Glomerular visceral epithelial cell (primary cell): ENCODE measurements around the gene B4GALNT4.
"Not testable (repeated sequence)": the region's sequence is repeated elsewhere in the genome, so short reads cannot be mapped to it uniquely, and the experiment has no call there.

Source experiments
- DNase-seq: peaks from one replicate; pipeline ENCODE4 v3.0.0-alpha.2; 2016; ENCODE audit errors: extremely low spot score

B4GALNT4 gene

DNA sequence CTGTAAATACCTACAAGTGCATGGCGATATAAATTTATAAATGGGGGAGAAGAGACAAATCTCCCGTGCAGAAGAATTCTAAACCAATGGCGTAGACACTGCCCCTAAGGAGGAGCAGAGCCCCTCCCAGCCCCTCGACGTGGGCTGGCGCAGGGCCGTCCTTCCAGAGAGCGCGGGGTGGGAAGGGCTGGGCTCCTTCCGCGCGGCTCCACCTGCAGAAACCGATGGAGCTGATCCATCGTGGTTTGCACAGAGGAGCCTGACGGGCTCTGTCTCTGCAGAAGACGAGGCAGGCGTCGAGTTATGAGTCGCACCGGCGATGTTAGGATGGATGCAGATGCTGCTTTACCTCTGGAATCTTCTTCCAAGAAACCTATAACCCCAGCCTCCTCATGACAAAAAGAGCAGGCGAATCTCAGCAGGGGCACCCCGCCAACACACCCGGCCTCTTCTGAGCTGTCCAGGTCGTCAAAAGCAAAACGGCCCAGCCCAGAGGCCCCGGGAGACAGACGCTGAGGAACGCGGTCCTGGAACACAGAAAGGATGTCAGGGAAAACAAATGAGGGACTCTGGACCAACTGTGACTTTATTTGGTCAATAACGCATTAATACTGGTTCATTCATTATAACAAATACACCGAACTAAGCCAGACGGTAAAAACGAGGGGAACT is 11.0 kb upstream of the B4GALNT4 start:
- DNase-seq = no peak

DNA sequence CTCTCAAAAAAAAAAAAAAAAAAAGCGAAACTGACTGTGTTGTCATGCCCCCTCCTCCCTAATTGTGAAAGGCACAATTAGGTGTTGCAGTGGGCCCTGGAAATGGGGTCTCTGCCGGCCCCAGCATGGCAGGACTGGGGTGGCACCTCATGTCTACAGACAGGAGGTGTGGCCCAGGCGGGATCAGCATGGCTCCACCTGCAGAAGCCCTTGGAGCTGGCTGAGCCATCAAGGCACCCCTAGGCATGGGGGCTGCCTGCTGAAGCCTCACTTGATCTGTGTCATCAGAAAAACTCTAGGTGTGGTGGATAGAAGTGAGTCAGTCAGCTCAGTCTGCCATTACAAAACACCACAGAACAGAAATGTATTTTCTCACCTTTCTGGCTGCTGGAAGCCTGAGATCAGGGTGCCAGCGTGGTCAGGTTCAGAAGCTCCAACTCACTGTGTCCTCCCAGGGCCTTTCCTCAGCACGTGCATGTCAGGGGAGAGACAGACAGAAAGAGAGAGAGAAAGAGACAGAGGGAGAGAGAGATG is 10.1 kb upstream of the B4GALNT4 start:
- peak; percentile 37 for DNase-seq

DNA sequence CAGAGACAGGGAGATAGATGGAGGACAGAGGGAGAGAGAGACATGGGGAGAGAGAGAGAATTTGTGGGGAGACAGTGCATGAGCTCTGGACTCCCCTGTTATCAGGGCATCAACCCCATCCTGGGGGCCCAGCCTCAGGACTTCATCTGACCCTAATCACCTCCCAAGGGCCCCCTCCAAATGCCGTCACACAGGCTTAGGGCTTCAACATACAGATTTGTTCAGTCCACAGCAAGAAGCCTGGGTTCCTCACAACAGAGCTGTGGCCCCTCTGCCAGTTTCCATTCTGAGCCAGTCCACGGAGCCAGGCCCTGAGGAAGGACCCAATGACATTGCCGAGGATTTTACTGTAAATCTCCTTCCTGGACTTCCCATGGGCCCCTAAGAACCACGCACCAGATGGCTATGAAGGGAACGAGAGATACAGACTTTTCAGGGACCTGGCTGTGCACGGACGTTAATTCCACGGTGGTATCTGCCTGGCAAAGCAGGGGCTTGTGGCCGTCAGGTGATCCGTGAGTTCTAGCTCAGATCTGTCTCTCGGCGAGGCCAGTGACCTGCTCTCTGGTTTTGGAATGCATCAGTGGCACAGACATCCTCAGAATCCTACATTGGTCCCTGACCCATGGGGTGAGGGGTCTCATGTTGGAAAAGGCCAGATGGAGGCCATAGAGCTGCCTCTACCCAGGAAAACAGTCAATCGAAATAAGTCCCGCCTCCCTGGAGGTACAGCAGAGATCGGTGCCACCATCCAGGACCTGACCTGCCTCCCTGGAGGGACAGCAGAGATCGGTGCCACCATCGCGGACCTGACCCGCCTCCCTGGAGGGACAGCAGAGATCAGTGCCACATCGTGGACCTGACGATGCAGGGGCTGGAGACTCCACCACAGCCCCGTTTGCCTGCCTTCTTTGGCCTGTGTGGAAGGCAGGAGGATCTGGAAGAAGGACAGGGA is 8.7 kb upstream of the B4GALNT4 start:
- no peak for DNase-seq

DNA sequence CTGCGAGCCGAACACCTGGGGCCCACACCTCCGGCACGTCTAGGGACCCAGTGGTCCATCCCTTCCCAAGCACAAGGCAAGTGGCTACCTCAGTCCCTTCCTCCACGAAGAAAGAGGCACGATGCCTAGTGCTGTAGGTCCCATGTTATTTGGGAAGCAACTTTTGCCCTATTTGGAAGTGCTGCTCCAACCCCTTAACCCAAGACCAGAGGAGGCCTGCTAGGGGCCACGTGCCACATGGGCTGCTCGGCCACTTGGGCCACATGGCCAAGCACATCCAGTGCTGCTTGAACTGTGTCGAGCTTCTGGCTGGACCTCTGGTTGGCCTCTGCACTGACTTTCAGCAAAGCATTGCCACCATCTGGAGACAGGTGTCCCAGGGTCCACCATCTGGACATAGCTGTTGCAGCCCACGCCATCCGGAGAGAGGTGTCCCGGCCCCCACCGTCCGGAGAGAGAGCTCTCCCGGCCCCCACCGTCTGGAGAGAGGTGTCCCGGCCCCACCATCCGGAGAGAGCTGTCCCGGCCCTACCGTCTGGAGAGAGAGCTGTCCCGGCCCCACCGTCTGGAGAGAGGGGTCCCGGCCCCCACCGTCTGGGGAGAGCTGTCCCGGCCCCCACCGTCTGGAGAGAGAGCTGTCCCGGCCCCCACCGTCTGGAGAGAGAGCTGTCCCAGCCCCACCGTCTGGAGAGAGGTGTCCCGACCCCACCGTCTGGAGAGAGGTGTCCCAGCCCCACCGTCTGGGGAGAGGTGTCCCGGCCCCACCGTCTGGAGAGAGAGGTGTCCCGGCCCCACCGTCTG is 6.5 kb upstream of the B4GALNT4 start:
- no peak for DNase-seq

GRCh38 chr11:363443-363805 is 5.9 kb upstream of the B4GALNT4 start:
- not testable (repeated sequence) for DNase-seq

DNA sequence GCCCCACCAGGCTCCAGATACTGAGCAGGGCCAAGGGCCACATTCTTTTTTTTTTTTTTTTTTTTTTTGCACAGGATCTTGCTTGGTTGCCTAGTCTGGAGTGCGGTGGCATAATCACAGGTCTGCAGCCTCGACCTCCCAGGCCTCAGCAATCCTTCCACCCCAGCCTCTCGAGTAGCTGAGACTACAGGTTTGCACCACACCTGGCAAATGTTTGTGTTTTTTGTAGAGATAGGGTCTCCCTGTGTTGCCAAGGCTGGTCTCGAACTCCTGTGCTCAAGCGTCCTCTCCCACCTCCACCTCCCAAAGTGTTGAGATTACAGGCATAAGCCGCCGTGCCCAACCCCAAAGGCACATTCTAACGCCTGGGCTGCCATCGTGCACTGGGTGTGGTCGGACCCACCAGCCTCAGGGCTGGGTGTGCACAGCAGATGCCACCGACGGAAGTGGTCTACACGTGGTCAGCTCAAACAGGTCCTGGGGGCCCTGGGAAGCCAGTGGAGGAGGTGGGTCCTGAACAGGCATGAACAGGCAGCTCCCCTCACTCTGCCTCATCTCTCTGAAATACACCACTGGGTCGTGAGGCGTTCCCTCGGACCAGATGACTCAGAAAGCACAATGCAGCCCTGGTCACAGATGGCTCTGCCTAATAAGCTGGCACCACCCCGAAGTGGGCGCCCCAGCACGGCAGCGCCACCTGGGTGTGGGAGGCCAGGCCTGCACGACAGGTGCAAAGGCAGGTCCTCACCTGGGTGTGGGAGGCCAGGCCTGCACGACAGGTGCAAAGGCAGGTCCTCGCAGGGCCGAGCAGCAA is 5.1 kb upstream of the B4GALNT4 start:
- DNase-seq = peak; percentile 42

DNA sequence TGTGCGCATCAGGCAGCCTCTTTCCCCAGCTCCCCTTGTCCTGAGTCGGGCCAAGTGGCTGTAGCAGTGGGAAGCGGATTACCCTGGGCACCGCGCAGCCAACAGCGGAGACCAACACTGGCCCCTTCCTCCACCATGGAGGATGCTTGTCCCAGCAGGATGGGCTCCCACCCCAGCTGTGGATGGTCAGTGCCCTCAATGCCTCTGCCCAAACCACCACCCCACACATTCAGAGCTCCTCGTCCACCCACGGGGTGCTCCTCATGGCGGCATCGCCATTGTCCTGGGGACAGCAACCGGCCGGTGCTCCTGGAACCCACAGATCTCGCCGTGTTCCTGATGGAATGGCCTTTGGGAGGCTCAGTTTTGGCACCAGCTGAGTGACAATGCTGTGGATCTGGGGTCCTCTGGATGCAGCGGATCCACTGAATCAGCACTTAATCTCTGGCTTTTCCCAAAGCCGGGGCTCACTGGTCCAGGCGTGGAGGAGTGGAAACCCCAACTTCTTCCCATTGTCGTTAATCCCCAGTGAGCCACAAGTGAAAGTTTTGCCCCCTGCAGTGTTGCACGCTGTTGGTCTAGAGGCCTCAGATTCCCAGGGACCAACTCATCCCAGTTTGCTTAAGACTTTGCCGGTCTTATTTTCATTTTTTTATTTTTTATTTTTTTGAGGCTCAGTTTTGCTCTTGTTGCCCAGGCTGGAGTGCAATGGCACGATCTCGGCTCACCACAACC is 4.1 kb upstream of the B4GALNT4 start:
- no peak for DNase-seq

GRCh38 chr11:365831-366230 is 3.5 kb upstream of the B4GALNT4 start:
- no peak for DNase-seq

- no peak for DNase-seq
Measured at GRCh38 chr11:367956-368413, 1.3 kb upstream of the B4GALNT4 start.

GRCh38 chr11:368414-369335 is 624 bp upstream of the B4GALNT4 start:
- DNase-seq = no peak

- no peak for DNase-seq
Measured at GRCh38 chr11:370070-370941, 1.0 kb downstream of the B4GALNT4 start.

GRCh38 chr11:371051-371450 is 1.8 kb downstream of the B4GALNT4 start:
- no peak for DNase-seq

GRCh38 chr11:371716-372590 is 2.7 kb downstream of the B4GALNT4 start:
- DNase-seq = no peak

GRCh38 chr11:372809-373715 is 3.8 kb downstream of the B4GALNT4 start:
- no peak for DNase-seq

DNA sequence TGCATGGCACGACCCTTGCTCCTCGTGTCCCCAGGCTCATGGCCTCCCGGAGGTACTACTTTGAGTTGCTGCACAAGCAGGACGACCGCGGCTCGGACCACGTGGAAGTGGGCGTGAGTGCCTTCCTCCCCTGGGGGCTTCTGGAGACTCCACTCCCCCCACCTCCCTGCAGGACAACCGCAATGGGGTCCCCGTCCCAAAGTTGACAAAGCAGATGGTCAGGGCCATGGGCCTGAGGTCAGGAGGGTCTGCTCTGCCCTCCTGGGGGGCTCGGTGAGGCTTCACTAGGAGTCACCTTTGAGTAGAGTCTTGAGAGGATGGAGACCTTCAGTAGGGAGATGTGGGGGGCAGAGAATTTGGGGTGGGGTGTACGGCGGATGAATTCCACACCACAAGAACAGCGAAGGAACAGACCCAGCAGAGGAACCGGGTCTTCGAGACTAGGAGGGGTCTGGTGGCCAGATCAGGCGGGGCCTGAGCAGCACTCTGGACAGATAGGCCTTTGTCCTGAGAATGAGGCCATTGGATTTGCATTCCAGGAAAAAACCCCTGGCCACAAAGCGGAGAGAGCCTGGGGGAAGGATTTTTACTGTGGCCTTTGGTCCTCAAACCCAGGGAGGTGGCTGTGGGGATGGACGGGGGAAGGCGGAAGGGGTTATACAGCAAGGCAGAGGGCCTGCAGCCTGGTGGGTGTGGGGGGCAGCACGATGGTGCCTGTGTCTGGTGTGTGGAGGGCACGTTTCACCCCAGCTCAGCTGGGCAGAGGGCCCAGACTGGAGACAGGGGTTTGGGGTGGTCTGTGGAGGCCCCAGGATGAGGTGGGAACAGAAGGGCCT is 4.6 kb downstream of the B4GALNT4 start:
- no peak for DNase-seq
